ENCODE results near the gene SPATA24. TPM values are rescaled to one million over a fixed set of nuclear protein-coding genes. Genes with fewer than 3 reads are reported as not detected.

The SPATA24 gene
- polyA plus RNA-seq, 2 of the 4 experiments (the other 2 are of a cell fraction), result 5.7 to 6.9 TPM

DNA sequence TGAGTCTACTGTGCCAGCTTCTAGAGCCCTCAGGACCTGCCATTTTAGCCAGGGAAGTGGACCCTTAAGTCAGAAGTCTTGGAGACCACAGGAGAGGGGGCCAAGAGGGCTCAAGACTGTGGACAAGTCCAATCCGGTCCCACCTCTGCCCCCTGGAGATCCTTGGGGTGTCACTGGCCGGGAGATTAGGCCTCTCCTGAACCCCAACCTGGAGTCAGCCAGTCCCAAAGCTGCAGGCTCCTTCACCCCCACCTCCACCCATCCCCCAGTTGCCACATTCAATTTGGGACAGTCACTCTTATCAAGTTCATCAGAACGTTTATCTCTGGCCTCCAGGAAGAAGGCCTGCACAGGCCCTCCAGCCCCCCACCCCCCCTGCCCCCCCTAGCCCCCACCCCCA is 21.1 kb downstream of the SPATA24 start:
- ATAC-seq (peak in 1 of 2 experiments; percentile 7; a peak in 3 of 6 replicates), FAIRE-seq (no peak), DNase-seq (ENCODE audit: low read depth in 1 of 2, low spot score in 1 of 2) (no peak)
- 0% methylated on average over 1 of the region's 3 CpGs for WGBS (ENCODE audit: missing lambda C conversion rate)
- H3K4me1 ChIP-seq, result peaks cover 47% of the 10 kb centered on the region
- TF ChIP-seq RARB (CRISPR knock-in tag; IDR thresholded peaks at IDR 0.05) (no peak), EP300 (IDR thresholded peaks at IDR 0.05) (no peak), MAZ (IDR thresholded peaks at IDR 0.05; ENCODE audit: borderline replicate concordance, low read depth, low read length) (no peak), REST (IDR thresholded peaks at IDR 0.05) (no peak), NR3C1 (IDR thresholded peaks at IDR 0.05) (no peak), CEBPB (IDR thresholded peaks at IDR 0.05) (no peak), FOXS1 (CRISPR knock-in tag; IDR thresholded peaks at IDR 0.05) (no peak), RFX5 (IDR thresholded peaks at IDR 0.05) (no peak)
- H3K27ac ChIP-seq, result peak overlapping the region; percentile 87 to 91
- ChIA-PET POLR2A (interaction anchor here (1.0 kb wide), 1 partner anchor 9 kb away, joined by 3 read pairs; no protein-coding TSS in a partner anchor), CTCF (interaction anchor here (0.8 to 1.6 kb wide), 3 partner anchors 8 to 41 kb away, joined by 3 to 5 read pairs (median 3); no protein-coding TSS in a partner anchor)
- peak overlapping the region; percentile 66 for H3K4me2 ChIP-seq
- peak overlapping the region; percentile 9; the same call in 1 of the 3 replicates for H3K4me3 ChIP-seq
- H3K9me3 ChIP-seq, result no peaks in the 10 kb centered on the region

GRCh38 chr5:139381837-139382761 is 21.8 kb downstream of the SPATA24 start:
- peak overlapping the region; percentile 66 for H3K4me2 ChIP-seq
- 82% methylated on average over 23 of the region's 28 CpGs for WGBS (ENCODE audit: missing lambda C conversion rate)
- CTCF ChIA-PET, result interaction anchor here (1.1 to 1.6 kb wide), 2 partner anchors 9 to 40 kb away, joined by 3 to 5 read pairs; no protein-coding TSS in a partner anchor
- POLR2A ChIA-PET, result interaction anchor here (1.0 kb wide), 1 partner anchor 10 kb away, joined by 3 read pairs; no protein-coding TSS in a partner anchor
- TF ChIP-seq MAFK (IDR thresholded peaks at IDR 0.05; ENCODE audit: partially characterized antibody) (peak; percentile 42), ZFP36 (IDR thresholded peaks at IDR 0.05; ENCODE audit: borderline replicate concordance, partially characterized antibody) (no peak)
- FAIRE-seq (no peak), DNase-seq (ENCODE audit: low read depth in 1 of 2, low spot score in 1 of 2) (no peak), ATAC-seq (peak in 1 of 2 experiments; percentile 38; a peak in 3 of 6 replicates)
- peaks cover 43% of the 10 kb centered on the region for H3K4me1 ChIP-seq
- peak overlapping the region; percentile 9; the same call in 1 of the 3 replicates for H3K4me3 ChIP-seq
- peak overlapping the region; percentile 87 to 91 for H3K27ac ChIP-seq
- H3K9me3 ChIP-seq, result no peaks in the 10 kb centered on the region

- peaks cover 34% of the 10 kb centered on the region for H3K4me1 ChIP-seq
- H3K4me2 ChIP-seq, result no peak overlapping the region
- ChIA-PET POLR2A (no interaction called here), CTCF (interaction anchor here (1.1 to 1.5 kb wide), 2 partner anchors 8 to 11 kb away, joined by 3 read pairs; no protein-coding TSS in a partner anchor)
- 87% methylated on average over 14 of the region's 15 CpGs for WGBS (ENCODE audit: missing lambda C conversion rate)
- TF ChIP-seq ZSCAN20 (CRISPR knock-in tag; IDR thresholded peaks at IDR 0.05) (no peak), HOXA7 (CRISPR knock-in tag; IDR thresholded peaks at IDR 0.05) (no peak), HOXB5 (CRISPR knock-in tag; IDR thresholded peaks at IDR 0.05) (no peak), ZFP36 (IDR thresholded peaks at IDR 0.05; ENCODE audit: borderline replicate concordance, partially characterized antibody) (peak; percentile 97)
- no peak for DNase-seq (ENCODE audit: low read depth in 1 of 2, low spot score in 1 of 2)
- no peak overlapping the region for H3K4me3 ChIP-seq
- no peak for FAIRE-seq
- H3K9me3 ChIP-seq, result no peaks in the 10 kb centered on the region
- no peak for ATAC-seq
- peak overlapping the region in 1 of 2 experiments; percentile 23; a peak in 1 of 6 replicates for H3K27ac ChIP-seq
These were observed 24.1 kb downstream of the SPATA24 start for GRCh38 chr5:139379626-139380449.
